Ascending aorta (tissue), 2 donors: ENCODE measurements around the gene CELF2. TPM values are rescaled to one million over a fixed set of nuclear protein-coding genes. Genes with fewer than 3 reads are reported as not detected.

Experiments used
- DNase-seq, 2 donors: peaks; one replicate each; pipeline ENCODE4 v3.0.0-alpha.2; 2019; ENCODE audit warnings: low spot score in 2 of 2
- H3K27ac ChIP-seq, 2 donors: fragments of 200-600 bp; sonication (generic); one replicate each; pipeline ENCODE4 v1.5.1; 2016 to 2017; ENCODE audit warnings: mild to moderate bottlenecking in 1 of 2
- H3K27me3 ChIP-seq: fragments of 200-600 bp; sonication (generic); one replicate; pipeline ENCODE4 v1.5.1; 2017
- H3K36me3 ChIP-seq, 2 donors: fragments of 200-600 bp; sonication (generic); one replicate each; pipeline ENCODE4 v1.5.1; 2016
- H3K4me1 ChIP-seq, 2 donors: fragments of 200-600 bp; sonication (generic); one replicate each; pipeline ENCODE4 v1.5.1; 2016 to 2017; ENCODE audit warnings: mild to moderate bottlenecking in 1 of 2
- H3K4me3 ChIP-seq, 2 donors: fragments of 200-600 bp; sonication (generic); one replicate each; pipeline ENCODE4 v1.5.1; 2016 to 2017; ENCODE audit warnings: mild to moderate bottlenecking in 1 of 2
- H3K9me3 ChIP-seq, 2 donors: fragments of 200-600 bp; sonication (generic); one replicate each; pipeline ENCODE4 v1.5.1; 2016
- intact Hi-C: fragments of 100-400 bp; cut with DNase I; formaldehyde crosslinking; loops from one replicate; pipeline ENCODE4 v1.15.1; 2023
- total RNA-seq: library from RNA; depleted of rRNA; stranded (reverse); fragments of >200 nt; gene quantifications from one replicate; pipeline ENCODE4 v1.1.0, GENCODE V29; 2016
- TF ChIP-seq, protein P1 (sequence below), 3 experiments: fragments of 200-600 bp in 2 of 3; fragments of 450-650 bp in 1 of 3; sonication (generic) in 2 of 3; IDR thresholded peaks; one replicate each; pipeline ENCODE4 v1.5.1; 2016 to 2019; ENCODE audit warnings: antibody characterized with exemption in 3 of 3, mild to moderate bottlenecking in 1 of 3, moderate library complexity in 1 of 3

CELF2 gene
- total RNA-seq, 1 donor from 2014 or later = 26.6 TPM

DNA sequence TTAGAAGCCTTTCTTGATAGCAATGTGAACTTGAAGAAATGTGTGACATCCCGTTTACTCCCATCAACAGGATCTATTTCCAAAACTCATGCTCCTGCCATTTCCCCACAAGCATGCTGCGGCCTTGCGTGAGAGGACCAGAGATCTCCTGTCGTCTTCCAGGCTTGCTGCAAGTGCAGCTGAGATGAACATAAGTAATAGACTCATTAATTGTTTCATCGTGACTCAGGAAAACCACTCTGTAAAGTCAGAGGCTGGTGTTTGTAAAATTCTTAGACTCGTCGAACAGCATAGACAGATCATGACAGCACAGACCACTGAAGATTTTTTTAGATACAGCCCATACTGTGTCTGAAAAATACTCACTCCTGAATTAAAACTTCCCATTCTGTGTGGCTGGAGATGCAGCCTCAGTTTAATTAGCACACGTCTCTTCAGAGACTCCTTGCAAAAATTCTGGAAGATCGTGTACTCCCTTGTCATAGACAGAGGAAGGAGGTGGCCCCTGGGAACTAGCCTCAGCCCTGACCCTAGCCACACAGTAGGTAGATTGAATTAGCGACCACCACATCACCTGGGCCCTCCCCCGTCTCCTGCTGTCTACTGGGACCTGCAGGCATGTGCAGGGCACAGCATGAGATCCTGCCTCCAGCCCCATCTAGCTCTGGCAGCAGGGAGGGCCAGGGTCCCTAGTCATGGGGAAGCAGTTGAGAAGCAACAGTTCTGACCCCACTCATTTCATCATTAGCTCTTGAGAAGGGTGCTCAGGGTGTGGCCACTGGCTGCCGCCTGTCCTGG is 226.0 kb downstream of the CELF2 start:
- TF ChIP-seq, protein P1, sequence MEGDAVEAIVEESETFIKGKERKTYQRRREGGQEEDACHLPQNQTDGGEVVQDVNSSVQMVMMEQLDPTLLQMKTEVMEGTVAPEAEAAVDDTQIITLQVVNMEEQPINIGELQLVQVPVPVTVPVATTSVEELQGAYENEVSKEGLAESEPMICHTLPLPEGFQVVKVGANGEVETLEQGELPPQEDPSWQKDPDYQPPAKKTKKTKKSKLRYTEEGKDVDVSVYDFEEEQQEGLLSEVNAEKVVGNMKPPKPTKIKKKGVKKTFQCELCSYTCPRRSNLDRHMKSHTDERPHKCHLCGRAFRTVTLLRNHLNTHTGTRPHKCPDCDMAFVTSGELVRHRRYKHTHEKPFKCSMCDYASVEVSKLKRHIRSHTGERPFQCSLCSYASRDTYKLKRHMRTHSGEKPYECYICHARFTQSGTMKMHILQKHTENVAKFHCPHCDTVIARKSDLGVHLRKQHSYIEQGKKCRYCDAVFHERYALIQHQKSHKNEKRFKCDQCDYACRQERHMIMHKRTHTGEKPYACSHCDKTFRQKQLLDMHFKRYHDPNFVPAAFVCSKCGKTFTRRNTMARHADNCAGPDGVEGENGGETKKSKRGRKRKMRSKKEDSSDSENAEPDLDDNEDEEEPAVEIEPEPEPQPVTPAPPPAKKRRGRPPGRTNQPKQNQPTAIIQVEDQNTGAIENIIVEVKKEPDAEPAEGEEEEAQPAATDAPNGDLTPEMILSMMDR (IDR thresholded peaks at IDR 0.05) = no peak
- Histone ChIP-seq H3K9me3 (no peaks in the 10 kb centered on the region), H3K27ac (no peak overlapping the region), H3K27me3 (no peaks in the 10 kb centered on the region), H3K36me3 (peaks cover 0 to 7% of the 10 kb centered on the region in 2 donors), H3K4me1 (peaks cover 0 to 4% of the 10 kb centered on the region in 2 donors), H3K4me3 (no peak overlapping the region)
- no peak for DNase-seq
- intact Hi-C loops = no loop called here

DNA sequence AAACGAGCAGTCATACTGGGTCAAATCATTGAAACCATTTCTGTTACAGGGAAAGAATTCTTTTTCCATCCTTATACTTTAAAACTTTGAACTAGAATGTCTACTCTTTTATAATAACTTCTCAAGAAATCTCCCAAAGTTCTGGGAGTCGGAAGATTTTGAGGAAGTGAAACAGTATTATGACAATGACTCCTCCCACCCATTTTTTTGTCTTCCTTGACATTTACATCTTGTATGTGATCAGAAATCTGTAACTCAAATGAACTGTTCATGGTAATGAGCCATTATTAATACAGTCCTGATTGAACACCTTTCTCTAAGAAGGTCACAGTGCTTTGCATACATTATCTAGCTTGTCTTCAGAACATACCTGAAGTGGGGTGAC is 227.4 kb downstream of the CELF2 start:
- intact Hi-C loops = no loop called here

DNA sequence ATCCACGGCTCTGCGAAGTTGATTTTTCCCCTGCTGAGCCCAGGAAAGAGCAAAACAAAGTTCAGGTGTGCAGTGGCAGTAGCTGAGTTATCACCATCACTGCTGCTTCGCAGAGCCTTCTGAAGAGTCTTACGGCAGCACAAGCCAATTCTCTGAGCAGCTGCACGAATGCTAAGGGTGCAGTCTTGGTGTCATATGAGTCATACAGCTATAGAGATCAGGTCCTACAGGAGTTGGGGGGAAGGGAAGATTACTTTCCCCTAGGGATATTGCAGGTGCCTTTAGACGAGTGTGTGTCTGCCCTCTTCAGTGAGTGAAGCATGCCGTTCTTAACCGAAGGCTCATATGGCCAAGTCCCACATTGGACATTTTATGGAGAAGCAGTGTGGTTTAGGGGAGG is 227.8 kb downstream of the CELF2 start:
- no peak overlapping the region for H3K27ac ChIP-seq
- H3K4me1 ChIP-seq = peaks cover 0 to 4% of the 10 kb centered on the region in 2 donors
- DNase-seq = no peak
- TF ChIP-seq, protein P1 (IDR thresholded peaks at IDR 0.05) = no peak
- no peak overlapping the region for H3K4me3 ChIP-seq
- intact Hi-C loops = no loop called here
- H3K9me3 ChIP-seq = no peaks in the 10 kb centered on the region
- H3K36me3 ChIP-seq = peaks cover 5 to 14% of the 10 kb centered on the region in 2 donors
- H3K27me3 ChIP-seq = no peaks in the 10 kb centered on the region

More for the DNA sequence above, 227.4 kb downstream of the CELF2 start:
- no peak for DNase-seq
- TF ChIP-seq, protein P1 (IDR thresholded peaks at IDR 0.05) = no peak
- Histone ChIP-seq H3K27ac (no peak overlapping the region), H3K4me3 (no peak overlapping the region), H3K36me3 (peaks cover 4 to 14% of the 10 kb centered on the region in 2 donors), H3K27me3 (no peaks in the 10 kb centered on the region), H3K4me1 (peaks cover 0 to 4% of the 10 kb centered on the region in 2 donors), H3K9me3 (no peaks in the 10 kb centered on the region)

DNA sequence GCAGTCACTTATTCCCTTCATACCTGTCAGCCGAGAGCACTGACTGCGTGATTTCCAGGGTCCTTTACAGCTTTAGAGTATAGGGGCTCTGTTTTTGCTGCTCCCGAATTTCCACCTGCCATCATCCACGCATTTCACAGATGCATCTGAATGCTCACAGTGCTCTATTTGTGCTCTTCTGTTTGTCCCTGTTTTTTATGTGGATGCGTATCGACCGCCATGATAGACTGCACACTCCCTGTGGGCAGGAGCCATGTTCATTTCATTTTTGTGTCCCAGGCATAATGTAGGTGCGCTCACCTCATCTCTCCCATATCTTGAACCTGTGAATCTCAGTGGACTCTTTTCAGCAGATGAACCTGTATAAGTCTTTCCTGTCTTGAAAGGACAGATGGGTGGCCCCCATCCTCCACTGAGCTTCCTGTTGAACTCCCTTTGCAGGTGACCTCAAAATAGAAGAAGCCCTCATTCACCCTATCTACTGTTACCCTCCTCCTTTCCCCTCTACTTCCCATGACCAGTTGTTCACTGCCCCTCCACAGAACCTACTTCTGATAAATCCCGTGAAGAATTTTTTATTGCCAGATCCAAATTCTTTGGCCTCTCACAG is 228.4 kb downstream of the CELF2 start:
- Histone ChIP-seq H3K4me1 (peaks cover 0 to 4% of the 10 kb centered on the region in 2 donors), H3K36me3 (peaks cover 5 to 14% of the 10 kb centered on the region in 2 donors), H3K27me3 (no peaks in the 10 kb centered on the region), H3K9me3 (no peaks in the 10 kb centered on the region), H3K27ac (no peak overlapping the region), H3K4me3 (no peak overlapping the region)
- no peak for DNase-seq
- TF ChIP-seq, protein P1 (IDR thresholded peaks at IDR 0.05) = no peak
- intact Hi-C loops = no loop called here

DNA sequence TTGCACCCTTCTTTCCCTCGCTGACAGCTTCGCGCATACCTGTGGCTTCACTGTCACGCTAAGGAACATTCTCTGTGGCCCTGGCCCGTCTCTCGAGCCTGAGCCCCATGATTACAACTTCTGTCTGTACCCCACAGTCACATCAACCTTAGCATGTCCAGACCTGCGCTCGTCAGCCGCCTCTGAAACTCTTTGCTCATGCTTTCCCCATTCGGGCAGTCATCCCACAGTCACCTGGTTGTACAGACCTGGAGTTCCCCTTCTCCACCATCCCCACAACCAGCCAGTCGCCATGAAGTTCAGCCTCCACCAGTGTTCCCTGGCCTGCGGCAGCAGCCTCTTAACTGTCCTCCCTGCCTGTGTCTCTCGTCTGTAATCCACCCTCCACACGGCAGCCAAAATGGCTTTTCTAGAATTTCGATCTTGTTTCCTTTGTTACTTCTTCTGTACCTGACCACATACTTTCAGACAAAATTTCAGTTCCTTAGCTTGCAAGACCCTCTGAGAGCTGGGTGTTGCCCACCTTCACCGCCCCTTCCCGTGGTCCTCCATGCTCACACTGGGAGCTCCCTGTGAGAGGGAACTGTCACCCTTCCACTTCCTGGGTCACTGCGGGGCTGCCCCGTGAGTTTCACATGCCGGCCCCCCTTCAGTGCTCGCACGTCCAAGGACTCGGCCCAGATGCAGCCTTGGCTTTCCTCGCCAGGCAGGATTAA is 229.2 kb downstream of the CELF2 start:
- Histone ChIP-seq H3K27ac (no peak overlapping the region), H3K4me1 (peaks cover 0 to 4% of the 10 kb centered on the region in 2 donors), H3K9me3 (no peaks in the 10 kb centered on the region), H3K27me3 (no peaks in the 10 kb centered on the region), H3K36me3 (peaks cover 5 to 21% of the 10 kb centered on the region in 2 donors), H3K4me3 (no peak overlapping the region)
- TF ChIP-seq, protein P1 (IDR thresholded peaks at IDR 0.05) = no peak
- intact Hi-C loops = no loop called here
- DNase-seq = no peak
